Measurements from ENCODE around the gene CTSG.

DNA sequence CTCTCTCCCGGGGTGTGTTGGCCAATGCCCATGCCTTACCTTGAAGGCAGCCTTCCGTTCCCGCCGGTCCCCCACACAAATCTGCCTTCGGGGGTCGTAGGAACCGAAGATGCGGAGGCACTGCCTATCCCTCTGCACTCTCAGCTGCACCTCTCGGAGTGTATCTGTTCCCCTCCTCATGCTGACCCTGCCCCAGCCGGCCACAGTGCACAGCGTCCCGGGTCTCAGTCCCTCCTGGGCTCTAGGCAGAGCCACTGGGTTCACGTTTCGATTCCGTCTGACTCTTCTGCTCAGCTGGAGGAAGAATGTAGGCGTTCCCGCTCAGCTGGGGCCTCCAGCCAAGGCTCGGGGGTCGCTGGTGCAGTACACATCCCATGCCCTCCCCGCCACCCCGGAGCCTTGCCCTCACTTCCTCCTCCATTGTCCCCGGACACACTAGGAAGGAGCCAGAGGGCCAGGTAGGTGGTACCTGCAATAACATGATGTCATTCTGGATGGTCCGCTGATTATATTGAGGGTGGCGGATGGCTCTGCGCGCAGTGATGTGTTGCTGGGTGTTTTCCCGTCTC is 1.8 kb downstream of the CTSG start:
- TF ChIP-seq ZNF274 (IDR thresholded peaks at IDR 0.05; ENCODE audit: low read depth, low read length) (no peak), YY1 (IDR thresholded peaks at IDR 0.05; ENCODE audit: insufficient read depth, insufficient read length) (no peak)
